Mucosa of gallbladder (tissue), 1 donor: ENCODE data around the gene ZXDB. TPM values are rescaled to one million over a fixed set of nuclear protein-coding genes. Genes with fewer than 3 reads are reported as not detected.

Experiments
- total RNA-seq: library from RNA; stranded (reverse); gene quantifications from one replicate; pipeline ENCODE4 v1.2.1, GENCODE V29; 2021
- donor health status: DM: no; HTN: no; CAD: no.

The ZXDB gene
- total RNA-seq, 1 donor from 2014 or later: 9.5 TPM

Other genes with a start within 250 kb of the ZXDB start
- not detected for gene NLRP2B, start 88.2 kb downstream of the ZXDB start, total RNA-seq